AG09319 (cell line): ENCODE data around the gene AUTS2.

Experiments
- DNase-seq: peaks from one replicate; pipeline ENCODE4 v3.0.0-alpha.2; 2010; ENCODE audit warnings: low read depth; ENCODE audit errors: extremely low read depth
- TF ChIP-seq, protein P1 (sequence below): IDR thresholded peaks from 2 replicates; pipeline ENCODE4 v1.5.1; 2011; ENCODE audit warnings: low read depth, mild to moderate bottlenecking, inconsistent platforms, low read length, moderate library complexity

The AUTS2 gene

DNA sequence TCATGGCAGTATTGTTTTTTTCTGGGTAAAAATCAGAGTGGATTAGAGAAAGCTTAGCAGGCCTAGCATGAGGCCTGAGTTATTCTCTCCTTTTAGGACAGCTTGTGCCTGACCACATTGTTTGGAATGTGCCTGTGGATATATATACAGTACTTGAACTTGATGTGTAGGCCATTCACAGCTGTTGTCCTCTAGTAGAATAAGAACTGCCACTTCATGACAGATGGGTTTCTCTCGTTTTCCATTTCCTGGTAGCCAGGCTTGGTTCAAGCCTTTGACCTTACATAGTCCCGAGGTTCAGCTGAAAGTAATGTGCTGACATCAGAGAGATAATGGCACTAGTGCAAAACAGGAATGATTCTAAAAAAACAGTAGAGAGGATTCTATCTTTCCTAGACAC, 473.9 kb downstream of the AUTS2 start:
- no peak for DNase-seq
- TF ChIP-seq, protein P1, sequence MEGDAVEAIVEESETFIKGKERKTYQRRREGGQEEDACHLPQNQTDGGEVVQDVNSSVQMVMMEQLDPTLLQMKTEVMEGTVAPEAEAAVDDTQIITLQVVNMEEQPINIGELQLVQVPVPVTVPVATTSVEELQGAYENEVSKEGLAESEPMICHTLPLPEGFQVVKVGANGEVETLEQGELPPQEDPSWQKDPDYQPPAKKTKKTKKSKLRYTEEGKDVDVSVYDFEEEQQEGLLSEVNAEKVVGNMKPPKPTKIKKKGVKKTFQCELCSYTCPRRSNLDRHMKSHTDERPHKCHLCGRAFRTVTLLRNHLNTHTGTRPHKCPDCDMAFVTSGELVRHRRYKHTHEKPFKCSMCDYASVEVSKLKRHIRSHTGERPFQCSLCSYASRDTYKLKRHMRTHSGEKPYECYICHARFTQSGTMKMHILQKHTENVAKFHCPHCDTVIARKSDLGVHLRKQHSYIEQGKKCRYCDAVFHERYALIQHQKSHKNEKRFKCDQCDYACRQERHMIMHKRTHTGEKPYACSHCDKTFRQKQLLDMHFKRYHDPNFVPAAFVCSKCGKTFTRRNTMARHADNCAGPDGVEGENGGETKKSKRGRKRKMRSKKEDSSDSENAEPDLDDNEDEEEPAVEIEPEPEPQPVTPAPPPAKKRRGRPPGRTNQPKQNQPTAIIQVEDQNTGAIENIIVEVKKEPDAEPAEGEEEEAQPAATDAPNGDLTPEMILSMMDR = no peak

- DNase-seq = no peak
- TF ChIP-seq, protein P1 = no peak
Measured at GRCh38 chr7:70076325-70076724, 478.1 kb downstream of the AUTS2 start.

DNA sequence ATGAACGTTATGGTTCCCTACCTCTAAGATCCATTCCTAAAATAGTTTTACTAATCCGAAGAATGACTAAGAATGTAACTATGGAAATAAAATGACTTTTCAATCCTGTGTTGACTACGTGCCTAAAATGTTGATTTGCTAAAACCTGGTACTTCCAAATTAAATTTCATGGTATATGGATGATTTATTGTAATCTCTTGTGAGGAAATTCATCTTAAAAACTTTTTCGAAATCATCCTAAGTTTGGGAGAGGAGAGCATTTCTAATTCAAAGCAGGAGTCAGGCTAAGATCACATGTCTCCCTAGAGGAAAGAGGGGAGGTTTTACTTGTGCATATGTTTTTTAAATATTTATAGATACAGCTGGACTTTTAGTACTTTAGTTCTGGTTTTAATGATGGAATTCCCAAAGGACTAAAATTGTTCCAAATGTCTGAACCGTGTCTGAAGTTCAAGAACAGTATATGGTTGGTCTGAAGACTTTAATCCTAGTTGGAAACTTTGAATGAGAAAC, 483.9 kb downstream of the AUTS2 start:
- TF ChIP-seq, protein P1 = no peak
- DNase-seq = no peak

- TF ChIP-seq, protein P1 = no peak
- no peak for DNase-seq
Measured at GRCh38 chr7:70091362-70091761, 493.1 kb downstream of the AUTS2 start.

GRCh38 chr7:70092314-70093204, 494.3 kb downstream of the AUTS2 start:
- no peak for DNase-seq
- TF ChIP-seq, protein P1 = no peak

DNA sequence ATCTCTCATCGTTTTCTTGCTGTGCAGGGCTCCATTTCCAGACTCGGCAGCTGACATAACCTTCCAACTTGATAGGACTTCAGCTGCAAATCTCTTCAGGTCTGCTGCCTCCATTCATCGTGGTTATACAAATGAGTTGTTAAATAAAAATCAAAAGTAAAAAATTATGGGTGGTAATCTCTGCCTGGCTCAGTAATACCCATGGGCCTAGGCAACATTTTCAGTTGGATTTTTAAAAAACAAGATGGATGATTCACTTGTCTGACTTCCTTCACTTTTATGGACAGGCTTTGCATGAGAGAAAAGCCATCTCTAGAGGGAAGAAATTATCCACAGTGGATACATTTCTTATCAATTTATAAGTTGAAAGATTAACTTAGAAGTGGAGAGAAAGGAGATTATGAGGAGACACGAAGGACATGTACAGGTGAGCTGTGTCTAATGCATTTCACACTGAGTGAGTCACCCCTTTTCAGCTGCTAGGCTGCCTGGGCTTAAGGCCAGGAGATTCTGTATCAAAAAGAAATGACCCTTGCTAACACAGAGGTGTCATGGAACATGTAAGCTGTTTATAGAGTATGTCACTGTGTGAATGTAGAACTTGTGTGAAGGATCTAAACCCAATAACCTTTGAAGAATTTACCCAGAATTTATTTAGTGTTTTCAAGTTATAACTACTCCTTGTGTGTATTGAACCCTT, 495.1 kb downstream of the AUTS2 start:
- no peak for DNase-seq

More for the DNA sequence above, 495.1 kb downstream of the AUTS2 start:
- TF ChIP-seq, protein P1 = no peak
